GM23338 (cell line): ENCODE results near the gene EIF4E3. TPM values are rescaled to one million over a fixed set of nuclear protein-coding genes. Genes with fewer than 3 reads are reported as not detected.

Experiments
- CREB1 ChIP-seq: fragments of 250-450 bp; sonication (Bioruptor Pico); IDR thresholded peaks from 2 replicates; pipeline ENCODE4 v1.5.0; 2020; ENCODE audit warnings: low read depth, mild to moderate bottlenecking, moderate library complexity
- EZH2 ChIP-seq: fragments of 200-600 bp; sonication (generic); IDR thresholded peaks from one replicate; pipeline ENCODE4 v1.8.0; 2017; ENCODE audit warnings: antibody characterized with exemption, mild to moderate bottlenecking, low read depth; ENCODE audit not compliant: unreplicated experiment
- EZH2phosphoT487 ChIP-seq: fragments of 200-600 bp; sonication (generic); IDR thresholded peaks from one replicate; pipeline ENCODE4 v1.8.1; 2018; ENCODE audit warnings: antibody characterized with exemption; ENCODE audit not compliant: unreplicated experiment
- NANOG ChIP-seq: IDR thresholded peaks from 2 replicates; pipeline ENCODE4 v1.6.1; 2016; ENCODE audit warnings: antibody characterized with exemption, borderline replicate concordance
- POLR2AphosphoS5 ChIP-seq: IDR thresholded peaks from 2 replicates; pipeline ENCODE4 v1.6.1; 2016; ENCODE audit warnings: antibody characterized with exemption, low read depth
- STAT1 ChIP-seq: IDR thresholded peaks from one replicate; pipeline ENCODE4 v1.6.1; 2016; ENCODE audit warnings: antibody characterized with exemption; ENCODE audit not compliant: unreplicated experiment
- ZNF114 ChIP-seq: fragments of 250-450 bp; sonication (Bioruptor Pico); IDR thresholded peaks from 2 replicates; pipeline ENCODE4 v1.5.0; 2020; ENCODE audit warnings: mild to moderate bottlenecking, moderate library complexity
- ZNF331 ChIP-seq: fragments of 250-450 bp; sonication (Bioruptor Pico); IDR thresholded peaks from 2 replicates; pipeline ENCODE4 v1.5.0; 2020; ENCODE audit warnings: low read depth, mild to moderate bottlenecking, moderate library complexity
- polyA plus RNA-seq: library from polyadenylated mRNA; unstranded; fragments of >200 nt; fragmentation: Nextera tagmentation; extraction: Ambion mirVana; gene quantifications from 2 replicates; pipeline ENCODE4 v1.2.1, GENCODE V29; 2016
- total RNA-seq: library from RNA; depleted of rRNA; stranded (reverse); fragments of >200 nt; shearing (Covaris generic); gene quantifications from 2 replicates; pipeline ENCODE4 v1.2.3, GENCODE V29; 2014
- TF ChIP-seq, protein P1 (sequence below): fragments of 250-450 bp; sonication (Bioruptor Pico); IDR thresholded peaks from 2 replicates; pipeline ENCODE4 v1.5.0; 2020; ENCODE audit warnings: mild to moderate bottlenecking, moderate library complexity
- TF ChIP-seq, protein P2 (sequence below): IDR thresholded peaks from 2 replicates; pipeline ENCODE4 v1.6.1; 2016; ENCODE audit warnings: antibody characterized with exemption

EIF4E3 gene
- total and polyA plus RNA-seq, 2 experiments from 2014 or later = 6.0 to 9.7 TPM

DNA sequence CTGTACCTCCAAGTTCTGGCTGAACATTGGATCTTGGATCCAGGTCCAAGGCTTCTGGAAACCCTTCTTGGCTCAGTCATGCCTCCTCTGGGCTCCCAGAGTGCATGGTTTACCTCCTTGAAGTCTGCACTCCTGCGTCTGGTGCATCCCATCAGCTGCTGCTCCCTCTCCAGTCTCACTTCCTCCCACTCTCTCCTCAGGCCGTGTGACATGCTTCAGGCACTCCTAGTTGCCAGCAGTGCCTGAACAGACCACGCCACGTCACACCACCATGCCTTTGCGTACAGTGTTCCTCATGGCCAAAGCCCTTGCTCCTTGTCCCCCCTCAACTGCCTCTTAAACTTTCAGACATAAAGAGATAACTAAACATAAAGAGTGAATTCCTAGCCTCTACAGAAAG lies 34.2 kb upstream of the EIF4E3 start (continued):
- TF ChIP-seq, protein P1, sequence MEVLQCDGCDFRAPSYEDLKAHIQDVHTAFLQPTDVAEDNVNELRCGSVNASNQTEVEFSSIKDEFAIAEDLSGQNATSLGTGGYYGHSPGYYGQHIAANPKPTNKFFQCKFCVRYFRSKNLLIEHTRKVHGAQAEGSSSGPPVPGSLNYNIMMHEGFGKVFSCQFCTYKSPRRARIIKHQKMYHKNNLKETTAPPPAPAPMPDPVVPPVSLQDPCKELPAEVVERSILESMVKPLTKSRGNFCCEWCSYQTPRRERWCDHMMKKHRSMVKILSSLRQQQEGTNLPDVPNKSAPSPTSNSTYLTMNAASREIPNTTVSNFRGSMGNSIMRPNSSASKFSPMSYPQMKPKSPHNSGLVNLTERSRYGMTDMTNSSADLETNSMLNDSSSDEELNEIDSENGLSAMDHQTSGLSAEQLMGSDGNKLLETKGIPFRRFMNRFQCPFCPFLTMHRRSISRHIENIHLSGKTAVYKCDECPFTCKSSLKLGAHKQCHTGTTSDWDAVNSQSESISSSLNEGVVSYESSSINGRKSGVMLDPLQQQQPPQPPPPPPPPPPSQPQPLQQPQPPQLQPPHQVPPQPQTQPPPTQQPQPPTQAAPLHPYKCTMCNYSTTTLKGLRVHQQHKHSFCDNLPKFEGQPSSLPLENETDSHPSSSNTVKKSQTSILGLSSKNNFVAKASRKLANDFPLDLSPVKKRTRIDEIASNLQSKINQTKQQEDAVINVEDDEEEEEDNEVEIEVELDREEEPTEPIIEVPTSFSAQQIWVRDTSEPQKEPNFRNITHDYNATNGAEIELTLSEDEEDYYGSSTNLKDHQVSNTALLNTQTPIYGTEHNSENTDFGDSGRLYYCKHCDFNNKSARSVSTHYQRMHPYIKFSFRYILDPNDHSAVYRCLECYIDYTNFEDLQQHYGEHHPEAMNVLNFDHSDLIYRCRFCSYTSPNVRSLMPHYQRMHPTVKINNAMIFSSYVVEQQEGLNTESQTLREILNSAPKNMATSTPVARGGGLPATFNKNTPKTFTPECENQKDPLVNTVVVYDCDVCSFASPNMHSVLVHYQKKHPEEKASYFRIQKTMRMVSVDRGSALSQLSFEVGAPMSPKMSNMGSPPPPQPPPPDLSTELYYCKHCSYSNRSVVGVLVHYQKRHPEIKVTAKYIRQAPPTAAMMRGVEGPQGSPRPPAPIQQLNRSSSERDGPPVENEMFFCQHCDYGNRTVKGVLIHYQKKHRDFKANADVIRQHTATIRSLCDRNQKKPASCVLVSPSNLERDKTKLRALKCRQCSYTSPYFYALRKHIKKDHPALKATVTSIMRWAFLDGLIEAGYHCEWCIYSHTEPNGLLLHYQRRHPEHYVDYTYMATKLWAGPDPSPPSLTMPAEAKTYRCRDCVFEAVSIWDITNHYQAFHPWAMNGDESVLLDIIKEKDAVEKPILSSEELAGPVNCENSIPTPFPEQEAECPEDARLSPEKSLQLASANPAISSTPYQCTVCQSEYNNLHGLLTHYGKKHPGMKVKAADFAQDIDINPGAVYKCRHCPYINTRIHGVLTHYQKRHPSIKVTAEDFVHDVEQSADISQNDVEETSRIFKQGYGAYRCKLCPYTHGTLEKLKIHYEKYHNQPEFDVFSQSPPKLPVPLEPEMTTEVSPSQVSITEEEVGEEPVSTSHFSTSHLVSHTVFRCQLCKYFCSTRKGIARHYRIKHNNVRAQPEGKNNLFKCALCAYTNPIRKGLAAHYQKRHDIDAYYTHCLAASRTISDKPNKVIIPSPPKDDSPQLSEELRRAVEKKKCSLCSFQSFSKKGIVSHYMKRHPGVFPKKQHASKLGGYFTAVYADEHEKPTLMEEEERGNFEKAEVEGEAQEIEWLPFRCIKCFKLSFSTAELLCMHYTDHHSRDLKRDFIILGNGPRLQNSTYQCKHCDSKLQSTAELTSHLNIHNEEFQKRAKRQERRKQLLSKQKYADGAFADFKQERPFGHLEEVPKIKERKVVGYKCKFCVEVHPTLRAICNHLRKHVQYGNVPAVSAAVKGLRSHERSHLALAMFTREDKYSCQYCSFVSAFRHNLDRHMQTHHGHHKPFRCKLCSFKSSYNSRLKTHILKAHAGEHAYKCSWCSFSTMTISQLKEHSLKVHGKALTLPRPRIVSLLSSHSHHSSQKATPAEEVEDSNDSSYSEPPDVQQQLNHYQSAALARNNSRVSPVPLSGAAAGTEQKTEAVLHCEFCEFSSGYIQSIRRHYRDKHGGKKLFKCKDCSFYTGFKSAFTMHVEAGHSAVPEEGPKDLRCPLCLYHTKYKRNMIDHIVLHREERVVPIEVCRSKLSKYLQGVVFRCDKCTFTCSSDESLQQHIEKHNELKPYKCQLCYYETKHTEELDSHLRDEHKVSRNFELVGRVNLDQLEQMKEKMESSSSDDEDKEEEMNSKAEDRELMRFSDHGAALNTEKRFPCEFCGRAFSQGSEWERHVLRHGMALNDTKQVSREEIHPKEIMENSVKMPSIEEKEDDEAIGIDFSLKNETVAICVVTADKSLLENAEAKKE = no peak
- TF ChIP-seq POLR2AphosphoS5 (no peak), ZNF114 (CRISPR knock-in tag) (no peak), ZNF331 (CRISPR knock-in tag) (no peak), EZH2phosphoT487 (no peak), STAT1 (no peak), NANOG (no peak), CREB1 (CRISPR knock-in tag) (no peak), EZH2 (no peak)
- TF ChIP-seq, protein P2, sequence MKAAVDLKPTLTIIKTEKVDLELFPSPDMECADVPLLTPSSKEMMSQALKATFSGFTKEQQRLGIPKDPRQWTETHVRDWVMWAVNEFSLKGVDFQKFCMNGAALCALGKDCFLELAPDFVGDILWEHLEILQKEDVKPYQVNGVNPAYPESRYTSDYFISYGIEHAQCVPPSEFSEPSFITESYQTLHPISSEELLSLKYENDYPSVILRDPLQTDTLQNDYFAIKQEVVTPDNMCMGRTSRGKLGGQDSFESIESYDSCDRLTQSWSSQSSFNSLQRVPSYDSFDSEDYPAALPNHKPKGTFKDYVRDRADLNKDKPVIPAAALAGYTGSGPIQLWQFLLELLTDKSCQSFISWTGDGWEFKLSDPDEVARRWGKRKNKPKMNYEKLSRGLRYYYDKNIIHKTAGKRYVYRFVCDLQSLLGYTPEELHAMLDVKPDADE = no peak
